ENCODE measurements around the gene TPM3.

GRCh38 chr1:154178911-154179811, 12.7 kb downstream of the TPM3 start:
- TF ChIP-seq CTCF (IDR thresholded peaks at IDR 0.05; ENCODE audit: poor library complexity, severe bottlenecking) (no peak), REST (IDR thresholded peaks at IDR 0.05; ENCODE audit: borderline replicate concordance) (no peak), EZH2 (IDR thresholded peaks at IDR 0.05; ENCODE audit: borderline replicate concordance, insufficient read depth, low read length, poor library complexity, severe bottlenecking) (no peak), EP300 (conservative IDR thresholded peaks at IDR 0.05; ENCODE audit: poor library complexity, severe bottlenecking) (no peak)
